ENCODE data around the gene EPDR1.

EPDR1 gene

DNA sequence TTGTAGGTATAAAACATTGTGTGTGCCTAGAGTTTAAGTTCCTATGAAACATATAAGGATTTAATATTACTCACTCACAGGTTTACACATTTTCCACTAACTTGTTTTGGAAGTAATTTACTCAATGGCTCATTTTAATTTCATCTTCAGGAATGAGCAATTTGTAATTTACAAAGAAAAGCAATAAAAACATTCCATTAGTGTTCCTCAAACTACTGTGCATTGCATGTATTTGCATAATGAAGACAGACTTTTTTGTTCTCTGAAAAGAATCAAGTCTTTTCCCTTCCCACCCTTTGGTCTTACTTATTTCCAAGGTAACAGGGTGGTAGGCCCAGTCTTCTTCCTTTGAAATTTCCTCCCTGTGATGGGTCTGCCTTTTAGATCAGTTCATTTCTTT is 61.2 kb downstream of the EPDR1 start:
- DNase-seq (ENCODE audit: low spot score) = no peak

- no peak for DNase-seq (ENCODE audit: low spot score)
Measured at GRCh38 chr7:37982423-37982822, 62.0 kb downstream of the EPDR1 start.

GRCh38 chr7:37984750-37985390 is 64.4 kb downstream of the EPDR1 start:
- no peak for DNase-seq (ENCODE audit: low spot score)

DNA sequence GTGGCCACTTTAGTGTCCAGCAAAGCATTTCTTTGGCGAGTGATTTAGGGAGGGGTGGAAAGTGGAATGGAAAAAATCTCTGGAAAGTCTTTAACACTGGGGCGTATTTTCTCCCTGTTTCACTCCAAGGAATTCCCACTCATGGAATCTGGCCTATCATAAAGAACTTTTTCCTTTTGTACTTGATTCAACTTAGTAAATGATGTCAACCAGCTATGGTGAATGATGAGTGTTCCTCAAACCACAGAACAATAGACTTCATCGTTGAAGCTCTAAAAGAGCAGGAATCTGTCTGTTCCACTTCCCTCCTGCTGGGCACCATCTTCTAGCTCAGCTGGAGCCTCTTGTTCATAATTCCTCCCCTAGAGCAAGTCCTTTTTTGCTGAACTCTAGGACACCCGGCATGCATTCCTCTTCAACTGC is 66.5 kb downstream of the EPDR1 start:
- peak; percentile 30 for DNase-seq (ENCODE audit: low spot score)

DNA sequence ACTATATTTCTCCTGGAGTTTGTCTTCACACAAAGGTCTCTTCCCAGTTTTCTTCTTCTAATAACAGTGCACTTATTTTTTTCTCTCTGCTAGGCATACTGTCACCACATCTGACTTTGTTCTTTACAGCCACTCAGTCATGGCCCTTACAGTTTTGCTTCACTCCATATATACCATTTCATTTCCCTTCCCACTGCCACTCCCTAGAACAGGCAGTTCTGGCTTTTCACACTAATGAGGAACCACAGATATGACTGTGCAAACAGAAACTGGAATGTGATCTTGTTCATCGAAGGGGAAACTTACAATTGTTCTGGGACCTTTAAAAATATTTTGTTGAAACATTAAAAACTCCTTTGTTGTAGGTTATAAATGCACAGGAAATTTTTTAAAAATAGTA is 67.3 kb downstream of the EPDR1 start:
- no peak for DNase-seq (ENCODE audit: low spot score)

DNA sequence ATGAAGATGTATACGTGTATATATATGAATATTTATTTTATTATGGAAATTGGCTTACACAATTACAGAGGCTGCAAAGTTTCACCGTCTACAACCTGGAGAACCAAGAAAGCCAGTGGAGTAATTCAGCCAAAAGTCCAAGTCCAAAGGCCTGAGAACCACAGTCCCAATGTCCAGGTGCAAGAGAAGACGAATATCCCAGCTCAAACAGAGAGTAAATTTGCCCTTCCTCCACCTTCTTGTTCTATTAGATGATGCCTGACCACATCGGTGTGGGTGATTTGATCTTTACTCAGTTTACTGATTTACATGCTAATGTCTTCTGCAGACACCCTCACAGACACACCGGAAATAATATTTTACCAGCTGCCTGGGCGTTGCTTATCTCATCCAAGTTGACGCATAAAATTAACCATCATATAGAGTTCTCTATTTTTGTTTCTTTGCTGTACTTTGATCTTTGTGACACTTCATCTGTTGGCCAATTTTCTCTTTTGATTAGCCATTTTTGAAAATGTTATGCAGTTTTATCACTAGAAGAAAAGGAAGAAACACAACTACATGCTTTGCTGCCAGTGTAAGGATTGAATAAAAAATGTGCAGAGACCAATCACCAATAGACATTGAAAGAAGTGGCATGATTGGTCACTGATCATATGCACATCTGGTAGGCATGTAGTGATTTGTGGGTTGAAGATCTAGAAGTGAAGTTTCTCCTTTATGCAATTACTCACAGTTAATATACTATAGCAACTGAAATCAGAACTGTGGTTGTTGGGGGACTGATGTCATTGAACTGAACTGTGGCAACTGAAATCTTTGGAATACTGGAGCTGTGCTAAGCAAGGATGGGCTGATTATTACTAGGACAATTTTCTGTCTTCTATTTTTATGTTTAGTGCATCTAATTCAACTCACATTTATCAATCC is 68.5 kb downstream of the EPDR1 start:
- no peak for DNase-seq (ENCODE audit: low spot score)

GRCh38 chr7:37990337-37990736 is 69.9 kb downstream of the EPDR1 start:
- no peak for DNase-seq (ENCODE audit: low spot score)

GRCh38 chr7:37993060-37993501 is 72.6 kb downstream of the EPDR1 start:
- DNase-seq (ENCODE audit: low spot score) = no peak

GRCh38 chr7:37999673-38000072 is 79.2 kb downstream of the EPDR1 start:
- DNase-seq (ENCODE audit: low spot score) = peak; percentile 17

DNA sequence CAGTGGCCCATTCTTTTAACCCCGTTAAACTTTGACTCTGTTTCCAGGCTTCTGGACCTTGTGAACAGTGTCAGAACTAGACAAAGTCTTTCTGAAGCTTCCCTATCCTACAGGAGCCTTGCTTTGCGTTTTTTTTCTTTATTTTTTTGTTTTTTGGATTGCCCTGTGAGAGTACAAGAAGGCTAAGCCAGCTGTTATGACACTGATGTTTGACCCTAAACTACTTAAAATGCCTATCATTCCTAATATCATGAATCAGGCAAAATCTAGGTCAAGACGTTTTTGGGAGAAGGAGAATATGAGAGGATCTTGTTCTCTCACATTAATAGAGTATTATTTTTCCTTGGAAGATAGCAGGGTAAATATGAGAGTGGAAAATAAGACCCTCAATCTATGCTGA is 79.8 kb downstream of the EPDR1 start:
- peak; percentile 59 for DNase-seq (ENCODE audit: low spot score)

All from AG08395 (cell line).